Measurements from ENCODE around the gene DNAAF3.

- no peak for TF ChIP-seq CTCF (IDR thresholded peaks at IDR 0.05)
- no peak for TF ChIP-seq POLR2A (IDR thresholded peaks at IDR 0.05)
These were observed 6.8 kb upstream of the DNAAF3 start for GRCh38 chr19:55173186-55173713.
